CD4-positive, alpha-beta memory T cell (primary cell): ENCODE measurements around the gene IRGC. TPM values are rescaled to one million over a fixed set of nuclear protein-coding genes. Genes with fewer than 3 reads are reported as not detected.

Experiments used
- CTCF ChIA-PET: fragments of 350-600 bp; sonication (Branson Sonifier 250); formaldehyde crosslinking; loops from one replicate; lab custom pipeline; 2021; ENCODE audit warnings: inconsistent platforms; ENCODE audit not compliant: partially characterized antibody; lab: Charles Lee
- POLR2A ChIA-PET: fragments of 350-600 bp; sonication (Branson Sonifier 250); formaldehyde crosslinking; loops from one replicate; lab custom pipeline; 2021; ENCODE audit not compliant: partially characterized antibody; lab: Charles Lee
- DNase-seq, 5 donors: peaks; one replicate each; pipeline versions ENCODE4 v3.0.0 to v3.0.0-alpha.2; 2020 to 2022; ENCODE audit warnings: mixed read lengths in 1 of 5
- H3K27ac ChIP-seq: one replicate; pipeline ENCODE4 v1.7.0; 2013; ENCODE audit warnings: low read depth, low read length
- H3K27me3 ChIP-seq: 2 replicates; pipeline ENCODE4 v1.7.0; 2013; ENCODE audit warnings: mild to moderate bottlenecking, low read length, moderate library complexity; ENCODE audit not compliant: insufficient read depth
- H3K36me3 ChIP-seq: 2 replicates; pipeline ENCODE4 v1.7.0; 2013; ENCODE audit warnings: mild to moderate bottlenecking, low read length, moderate library complexity; ENCODE audit not compliant: insufficient read depth
- H3K4me1 ChIP-seq: 2 replicates; pipeline ENCODE4 v1.7.0; 2013; ENCODE audit warnings: mild to moderate bottlenecking, low read length, moderate library complexity; ENCODE audit not compliant: insufficient read depth
- H3K4me3 ChIP-seq, 2 donors: one replicate each; pipeline ENCODE4 v1.7.0; 2013; ENCODE audit warnings: low read length in 2 of 2, mild to moderate bottlenecking in 1 of 2
- H3K9me3 ChIP-seq, 2 donors: one replicate each; pipeline ENCODE4 v1.7.0; 2013; ENCODE audit warnings: low read length in 2 of 2, control low read depth in 1 of 2; ENCODE audit not compliant: control insufficient read depth in 1 of 2
- H3K27ac Mint-ChIP-seq, 7 donors: one replicate each; pipeline ENCODE4 v1.8.0; 2020 to 2021; ENCODE audit warnings: mixed read lengths in 7 of 7, mild to moderate bottlenecking in 6 of 7, inconsistent platforms in 3 of 7, moderate library complexity in 3 of 7
- H3K27me3 Mint-ChIP-seq, 2 donors: one replicate each; pipeline ENCODE4 v1.8.0; 2020 to 2021; ENCODE audit warnings: mixed read lengths in 2 of 2
- H3K36me3 Mint-ChIP-seq, 2 donors: one replicate each; pipeline ENCODE4 v1.8.0; 2020 to 2021; ENCODE audit warnings: mixed read lengths in 2 of 2, inconsistent platforms in 1 of 2, mild to moderate bottlenecking in 1 of 2
- H3K4me1 Mint-ChIP-seq, 4 donors: one replicate each; pipeline ENCODE4 v1.8.0; 2020 to 2021; ENCODE audit warnings: mixed read lengths in 4 of 4, mild to moderate bottlenecking in 1 of 4
- H3K4me3 Mint-ChIP-seq, 8 donors: one replicate each; pipeline ENCODE4 v1.8.0; 2020 to 2021; ENCODE audit warnings: mixed read lengths in 8 of 8, mild to moderate bottlenecking in 7 of 8, moderate library complexity in 6 of 8, inconsistent platforms in 3 of 8
- H3K9me3 Mint-ChIP-seq, 8 donors: one replicate each; pipeline ENCODE4 v1.8.0; 2020 to 2021; ENCODE audit warnings: mixed read lengths in 8 of 8, mild to moderate bottlenecking in 5 of 8, inconsistent platforms in 3 of 8, moderate library complexity in 1 of 8
- intact Hi-C: fragments of 100-400 bp; cut with micrococcal nuclease; formaldehyde crosslinking; loops from one replicate; pipeline ENCODE4 v1.15.1; 2023
- polyA plus RNA-seq, 2 donors: library from polyadenylated mRNA; unstranded; fragments of 300-500 nt; fragmentation: Illumina TruSeq; gene quantifications; one replicate each; pipeline ENCODE4 v1.2.3, GENCODE V29; 2021
- total RNA-seq, 2 experiments: library from RNA; stranded (reverse); gene quantifications; one replicate each; pipeline ENCODE4 v1.2.3, GENCODE V29; 2021

IRGC gene
- total and polyA plus RNA-seq, 4 experiments from 2014 or later = not detected

GRCh38 chr19:43735013-43735412 lies 19.1 kb downstream of the IRGC start:
- ChIA-PET POLR2A (no interaction called here), CTCF (no interaction called here)
- Mint-ChIP-seq H3K27me3 (no peaks in the 10 kb centered on the region), H3K27ac (peak overlapping the region in 2 of 7 donors; percentile 18 to 76), H3K9me3 (no peaks in the 10 kb centered on the region), H3K36me3 (peaks cover 47 to 81% of the 10 kb centered on the region in 2 donors), H3K4me1 (peaks cover 0 to 5% (median 5%) of the 10 kb centered on the region in 4 donors), H3K4me3 (no peak overlapping the region)
- Histone ChIP-seq H3K27ac (no peak overlapping the region), H3K4me3 (no peak overlapping the region), H3K27me3 (no peaks in the 10 kb centered on the region), H3K9me3 (no peaks in the 10 kb centered on the region), H3K4me1 (no peaks in the 10 kb centered on the region), H3K36me3 (peaks cover 77% of the 10 kb centered on the region)
- intact Hi-C loops = no loop called here
- no peak for DNase-seq

GRCh38 chr19:43735957-43736356 lies 20.1 kb downstream of the IRGC start:
- Mint-ChIP-seq H3K4me3 (no peak overlapping the region), H3K27me3 (no peaks in the 10 kb centered on the region), H3K4me1 (peaks cover 0 to 10% (median 5%) of the 10 kb centered on the region in 4 donors), H3K36me3 (peaks cover 49 to 82% of the 10 kb centered on the region in 2 donors), H3K9me3 (no peaks in the 10 kb centered on the region), H3K27ac (peak overlapping the region in 2 of 7 donors; percentile 60 to 74)
- ChIA-PET POLR2A (no interaction called here), CTCF (interaction anchor here (0.7 to 1.4 kb wide), 3 partner anchors 10 to 181 kb away, joined by 3 to 5 read pairs (median 4); no protein-coding TSS in a partner anchor)
- Histone ChIP-seq H3K27ac (no peak overlapping the region), H3K4me3 (no peak overlapping the region), H3K9me3 (no peaks in the 10 kb centered on the region), H3K4me1 (no peaks in the 10 kb centered on the region), H3K36me3 (peaks cover 83% of the 10 kb centered on the region), H3K27me3 (no peaks in the 10 kb centered on the region)
- intact Hi-C loops = no loop called here
- DNase-seq = no peak

- CTCF ChIA-PET = interaction anchor here (1.0 to 1.2 kb wide), 2 partner anchors 16 to 71 kb away, joined by 3 read pairs; partner anchors contain the start of gene SMG9
- Histone ChIP-seq H3K27ac (no peak overlapping the region), H3K4me1 (no peaks in the 10 kb centered on the region), H3K4me3 (no peak overlapping the region), H3K27me3 (no peaks in the 10 kb centered on the region), H3K36me3 (peaks cover 69% of the 10 kb centered on the region), H3K9me3 (no peaks in the 10 kb centered on the region)
- Mint-ChIP-seq H3K27ac (peak overlapping the region in 3 of 7 donors; percentile 6 to 42 (median 31)), H3K4me3 (no peak overlapping the region), H3K36me3 (peaks cover 58 to 76% of the 10 kb centered on the region in 2 donors), H3K4me1 (peaks cover 0 to 10% (median 7%) of the 10 kb centered on the region in 4 donors), H3K9me3 (no peaks in the 10 kb centered on the region), H3K27me3 (no peaks in the 10 kb centered on the region)
- POLR2A ChIA-PET = interaction anchor here (1.3 kb wide), 1 partner anchor 33 kb away, joined by 3 read pairs; no protein-coding TSS in a partner anchor
- intact Hi-C loops = no loop called here
- DNase-seq = no peak
These were observed 22.9 kb downstream of the IRGC start for GRCh38 chr19:43738780-43739211.

- CTCF ChIA-PET = interaction anchor here (0.8 to 1.3 kb wide), 2 partner anchors 45 to 293 kb away, joined by 3 read pairs; no protein-coding TSS in a partner anchor
- no peaks in the 10 kb centered on the region for H3K27me3 ChIP-seq
- no peak for DNase-seq
- Mint-ChIP-seq H3K4me3 (no peak overlapping the region), H3K27me3 (no peaks in the 10 kb centered on the region), H3K36me3 (peaks cover 63 to 80% of the 10 kb centered on the region in 2 donors), H3K9me3 (no peaks in the 10 kb centered on the region), H3K4me1 (peaks cover 0 to 10% (median 7%) of the 10 kb centered on the region in 4 donors), H3K27ac (peak overlapping the region in 3 of 7 donors; percentile 12 to 78 (median 31))
- H3K4me3 ChIP-seq = no peak overlapping the region
- intact Hi-C loops = no loop called here
- H3K4me1 ChIP-seq = no peaks in the 10 kb centered on the region
- no peak overlapping the region for H3K27ac ChIP-seq
- POLR2A ChIA-PET = interaction anchor here (1.3 kb wide), 1 partner anchor 32 kb away, joined by 3 read pairs; no protein-coding TSS in a partner anchor
- H3K36me3 ChIP-seq = peaks cover 72% of the 10 kb centered on the region
- no peaks in the 10 kb centered on the region for H3K9me3 ChIP-seq
These were observed 23.8 kb downstream of the IRGC start for GRCh38 chr19:43739439-43740235.

- intact Hi-C loops = no loop called here
- Histone ChIP-seq H3K4me1 (no peaks in the 10 kb centered on the region), H3K36me3 (peaks cover 75% of the 10 kb centered on the region), H3K27me3 (no peaks in the 10 kb centered on the region), H3K9me3 (no peaks in the 10 kb centered on the region), H3K4me3 (no peak overlapping the region), H3K27ac (no peak overlapping the region)
- Mint-ChIP-seq H3K9me3 (no peaks in the 10 kb centered on the region), H3K36me3 (peaks cover 63 to 81% of the 10 kb centered on the region in 2 donors), H3K4me3 (no peak overlapping the region), H3K27me3 (no peaks in the 10 kb centered on the region), H3K27ac (peak overlapping the region in 3 of 7 donors; percentile 16 to 36 (median 18)), H3K4me1 (peaks cover 7 to 18% (median 10%) of the 10 kb centered on the region in 4 donors)
- CTCF ChIA-PET = interaction anchor here (2.4 to 7.3 kb wide), 2 partner anchors 37 to 69 kb away, joined by 5 to 51 read pairs; no protein-coding TSS in a partner anchor
- POLR2A ChIA-PET = interaction anchor here (0.7 kb wide), 1 partner anchor 13 kb away, joined by 3 read pairs; the partner anchor contains the start of gene SMG9
- no peak for DNase-seq
These were observed 25.4 kb downstream of the IRGC start for GRCh38 chr19:43741075-43741825.

GRCh38 chr19:43743059-43743458 lies 27.2 kb downstream of the IRGC start:
- DNase-seq = no peak
- no peaks in the 10 kb centered on the region for H3K27me3 ChIP-seq
- no peaks in the 10 kb centered on the region for H3K27me3 Mint-ChIP-seq
- POLR2A ChIA-PET = interaction anchor here (0.9 kb wide), 1 partner anchor 11 kb away, joined by 4 read pairs; no protein-coding TSS in a partner anchor
- H3K4me3 ChIP-seq = no peak overlapping the region
- no peaks in the 10 kb centered on the region for H3K9me3 ChIP-seq
- H3K27ac ChIP-seq = no peak overlapping the region
- intact Hi-C loops = no loop called here
- peaks cover 77% of the 10 kb centered on the region for H3K36me3 ChIP-seq
- CTCF ChIA-PET = interaction anchor here (0.7 to 7.3 kb wide), 7 partner anchors 11 to 134 kb away, joined by 3 to 65 read pairs (median 6); partner anchors contain the start of gene SMG9
- no peaks in the 10 kb centered on the region for H3K9me3 Mint-ChIP-seq
- peak overlapping the region in 2 of 7 donors; percentile 16 to 23 for H3K27ac Mint-ChIP-seq
- H3K4me1 ChIP-seq = peaks cover 7% of the 10 kb centered on the region
- peaks cover 67 to 76% of the 10 kb centered on the region in 2 donors for H3K36me3 Mint-ChIP-seq
- peaks cover 11 to 21% (median 15%) of the 10 kb centered on the region in 4 donors for H3K4me1 Mint-ChIP-seq
- no peak overlapping the region for H3K4me3 Mint-ChIP-seq
